ENCODE data around the gene ZFPM1.
"Not testable (repeated sequence)": the region's sequence is repeated elsewhere in the genome, so short reads cannot be mapped to it uniquely, and the experiment has no call there.

ZFPM1 gene

GRCh38 chr16:88482630-88483391, 29.7 kb downstream of the ZFPM1 start:
- Mint-ChIP-seq H3K27ac (no peak overlapping the region), H3K4me1 (ENCODE audit: low read depth) (peaks cover 19% of the 10 kb centered on the region), H3K36me3 (no peaks in the 10 kb centered on the region), H3K27me3 (no peaks in the 10 kb centered on the region), H3K4me3 (no peak overlapping the region), H3K9me3 (ENCODE audit: low read depth) (no peaks in the 10 kb centered on the region)

GRCh38 chr16:88483392-88483641, 30.2 kb downstream of the ZFPM1 start:
- H3K9me3 Mint-ChIP-seq (ENCODE audit: low read depth) = no peaks in the 10 kb centered on the region
- H3K4me1 Mint-ChIP-seq (ENCODE audit: low read depth) = peaks cover 16% of the 10 kb centered on the region
- no peak overlapping the region for H3K27ac Mint-ChIP-seq
- H3K4me3 Mint-ChIP-seq = no peak overlapping the region
- H3K27me3 Mint-ChIP-seq = no peaks in the 10 kb centered on the region
- H3K36me3 Mint-ChIP-seq = no peaks in the 10 kb centered on the region

DNA sequence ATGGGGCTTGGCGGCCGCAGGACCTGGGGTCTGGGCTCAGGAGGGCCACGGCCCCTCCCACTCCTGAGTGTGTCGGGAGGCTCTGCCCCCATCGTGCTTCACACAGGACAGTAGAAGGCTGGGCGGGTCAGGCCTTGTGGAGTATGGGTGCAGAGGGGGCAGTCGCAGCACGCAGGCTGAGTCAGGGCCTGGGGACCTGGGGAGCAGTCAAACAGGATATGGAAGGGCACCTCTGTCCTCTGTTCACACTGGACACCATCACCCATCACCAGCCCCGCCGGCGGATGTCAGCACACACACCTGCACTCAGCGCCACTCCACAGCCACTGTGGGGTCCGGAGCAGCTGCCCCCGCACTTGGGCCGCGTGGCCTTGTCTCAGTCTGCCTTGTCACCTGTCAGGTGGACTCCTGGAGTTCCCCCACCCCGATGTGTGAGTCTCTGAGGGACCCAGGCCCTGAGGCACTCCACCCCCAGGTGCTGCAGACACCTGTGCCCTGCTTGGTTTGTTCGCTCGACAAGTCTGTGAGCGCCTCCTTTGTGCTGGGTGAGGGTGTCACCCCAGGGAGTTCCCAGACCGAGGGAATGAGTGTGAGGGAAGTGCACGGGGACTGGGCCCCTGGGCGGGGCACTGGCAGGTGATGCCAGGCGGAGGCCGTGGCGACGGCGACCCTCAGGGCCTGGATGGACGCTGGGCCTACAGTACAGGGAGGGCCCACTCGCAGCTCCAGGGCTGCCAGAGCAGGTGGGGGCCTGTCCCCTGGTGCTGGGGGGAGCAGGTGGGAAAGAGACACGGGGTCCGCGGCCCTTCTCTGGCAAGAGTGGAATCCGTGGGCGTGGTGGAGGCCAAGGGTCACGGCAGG, 31.7 kb downstream of the ZFPM1 start:
- H3K36me3 Mint-ChIP-seq = no peaks in the 10 kb centered on the region
- H3K27ac Mint-ChIP-seq = no peak overlapping the region
- no peaks in the 10 kb centered on the region for H3K27me3 Mint-ChIP-seq
- no peaks in the 10 kb centered on the region for H3K9me3 Mint-ChIP-seq (ENCODE audit: low read depth)
- no peak overlapping the region for H3K4me3 Mint-ChIP-seq
- H3K4me1 Mint-ChIP-seq (ENCODE audit: low read depth) = peaks cover 8% of the 10 kb centered on the region

DNA sequence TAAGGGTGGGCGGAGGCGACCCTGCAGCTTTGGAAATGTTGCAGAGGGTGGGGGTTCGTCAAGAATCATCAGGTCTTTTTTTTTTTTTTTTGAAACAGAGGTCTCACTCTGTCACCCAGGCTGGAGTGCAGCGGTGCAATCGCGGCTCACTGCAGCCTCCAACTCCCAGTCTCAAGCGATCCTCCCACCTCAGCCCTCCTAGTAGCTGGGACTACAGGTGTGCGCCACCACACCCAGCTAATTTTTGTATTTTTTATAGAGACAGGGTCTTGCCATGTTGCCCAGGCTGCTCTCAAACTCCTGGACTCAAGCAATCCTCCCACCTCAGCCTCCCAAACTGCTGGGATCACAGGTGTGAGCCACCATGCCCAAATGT, 32.3 kb downstream of the ZFPM1 start:
- not testable (repeated sequence) for H3K27ac Mint-ChIP-seq; H3K27me3 Mint-ChIP-seq; H3K4me1 Mint-ChIP-seq (ENCODE audit: low read depth); H3K4me3 Mint-ChIP-seq; H3K9me3 Mint-ChIP-seq (ENCODE audit: low read depth); H3K36me3 Mint-ChIP-seq

GRCh38 chr16:88486398-88487123, 33.5 kb downstream of the ZFPM1 start:
- H3K9me3 Mint-ChIP-seq (ENCODE audit: low read depth) = no peaks in the 10 kb centered on the region

GRCh38 chr16:88487124-88487432, 34.0 kb downstream of the ZFPM1 start:
- Mint-ChIP-seq H3K36me3 (no peaks in the 10 kb centered on the region), H3K27me3 (no peaks in the 10 kb centered on the region), H3K9me3 (ENCODE audit: low read depth) (no peaks in the 10 kb centered on the region), H3K27ac (no peak overlapping the region), H3K4me3 (no peak overlapping the region), H3K4me1 (ENCODE audit: low read depth) (no peaks in the 10 kb centered on the region)

More at GRCh38 chr16:88486398-88487123, 33.5 kb downstream of the ZFPM1 start:
- H3K27ac Mint-ChIP-seq = no peak overlapping the region
- peaks cover 1% of the 10 kb centered on the region for H3K4me1 Mint-ChIP-seq (ENCODE audit: low read depth)
- H3K36me3 Mint-ChIP-seq = no peaks in the 10 kb centered on the region
- H3K4me3 Mint-ChIP-seq = no peak overlapping the region
- H3K27me3 Mint-ChIP-seq = no peaks in the 10 kb centered on the region

GRCh38 chr16:88487920-88488851, 35.1 kb downstream of the ZFPM1 start:
- no peak overlapping the region for H3K27ac Mint-ChIP-seq

GRCh38 chr16:88489163-88489741, 36.2 kb downstream of the ZFPM1 start:
- H3K27ac Mint-ChIP-seq = no peak overlapping the region
- no peaks in the 10 kb centered on the region for H3K9me3 Mint-ChIP-seq (ENCODE audit: low read depth)

More at GRCh38 chr16:88487920-88488851, 35.1 kb downstream of the ZFPM1 start:
- Mint-ChIP-seq H3K9me3 (ENCODE audit: low read depth) (no peaks in the 10 kb centered on the region), H3K36me3 (no peaks in the 10 kb centered on the region), H3K27me3 (no peaks in the 10 kb centered on the region), H3K4me3 (no peak overlapping the region), H3K4me1 (ENCODE audit: low read depth) (no peaks in the 10 kb centered on the region)

GRCh38 chr16:88491001-88491559, 38.0 kb downstream of the ZFPM1 start:
- no peak overlapping the region for H3K27ac Mint-ChIP-seq
- no peaks in the 10 kb centered on the region for H3K27me3 Mint-ChIP-seq
- no peaks in the 10 kb centered on the region for H3K4me1 Mint-ChIP-seq (ENCODE audit: low read depth)
- no peak overlapping the region for H3K4me3 Mint-ChIP-seq
- H3K36me3 Mint-ChIP-seq = no peaks in the 10 kb centered on the region
- H3K9me3 Mint-ChIP-seq (ENCODE audit: low read depth) = no peaks in the 10 kb centered on the region

More at GRCh38 chr16:88489163-88489741, 36.2 kb downstream of the ZFPM1 start:
- H3K4me3 Mint-ChIP-seq = no peak overlapping the region
- no peaks in the 10 kb centered on the region for H3K4me1 Mint-ChIP-seq (ENCODE audit: low read depth)
- H3K36me3 Mint-ChIP-seq = no peaks in the 10 kb centered on the region
- no peaks in the 10 kb centered on the region for H3K27me3 Mint-ChIP-seq

DNA sequence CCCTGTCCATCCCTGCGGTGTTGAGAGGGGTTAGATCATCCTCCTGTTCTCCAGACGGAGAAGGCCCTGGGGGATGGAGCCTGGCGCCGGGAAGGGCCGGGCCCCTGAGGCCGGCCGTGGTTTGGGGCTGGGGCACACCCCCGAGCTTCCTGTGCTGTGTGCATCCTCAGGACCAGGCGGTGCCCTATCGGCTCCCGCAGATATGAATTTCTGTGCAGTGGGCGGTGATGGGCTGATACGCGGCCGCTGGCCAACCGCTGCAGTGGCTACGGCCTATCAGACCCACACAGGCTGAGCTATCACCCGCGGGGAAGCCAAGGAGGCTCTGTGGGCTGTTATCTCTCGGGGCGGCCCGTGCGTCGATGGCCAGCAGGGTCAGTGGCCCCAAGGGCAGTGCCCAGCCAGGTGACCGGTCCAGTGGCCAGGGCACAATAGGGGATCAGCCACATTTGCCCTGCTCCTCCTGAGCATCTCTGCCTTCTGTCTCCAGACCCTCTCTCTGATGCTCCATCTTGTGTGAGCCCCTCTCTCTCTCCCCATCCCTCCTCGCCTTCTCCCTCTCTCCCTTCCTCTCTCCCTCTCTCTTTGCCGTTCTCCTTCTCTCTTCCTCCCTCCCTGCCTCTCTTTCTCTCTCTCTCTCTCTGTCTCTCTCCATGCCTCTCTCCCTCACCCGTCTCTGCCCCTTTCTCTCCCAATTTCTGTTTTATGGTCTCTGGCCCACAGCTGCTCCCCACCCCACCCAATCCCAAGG, 38.7 kb downstream of the ZFPM1 start:
- H3K4me3 Mint-ChIP-seq = no peak overlapping the region
- no peaks in the 10 kb centered on the region for H3K27me3 Mint-ChIP-seq
- no peak overlapping the region for H3K27ac Mint-ChIP-seq
- H3K4me1 Mint-ChIP-seq (ENCODE audit: low read depth) = no peaks in the 10 kb centered on the region
- no peaks in the 10 kb centered on the region for H3K36me3 Mint-ChIP-seq
- no peaks in the 10 kb centered on the region for H3K9me3 Mint-ChIP-seq (ENCODE audit: low read depth)

- Mint-ChIP-seq H3K27ac (no peak overlapping the region), H3K4me1 (ENCODE audit: low read depth) (no peaks in the 10 kb centered on the region), H3K36me3 (no peaks in the 10 kb centered on the region), H3K9me3 (ENCODE audit: low read depth) (no peaks in the 10 kb centered on the region), H3K27me3 (no peaks in the 10 kb centered on the region), H3K4me3 (no peak overlapping the region)
Observed at GRCh38 chr16:88493879-88494278, 40.8 kb downstream of the ZFPM1 start.

- Mint-ChIP-seq H3K9me3 (ENCODE audit: low read depth) (no peaks in the 10 kb centered on the region), H3K36me3 (no peaks in the 10 kb centered on the region), H3K4me3 (no peak overlapping the region), H3K4me1 (ENCODE audit: low read depth) (no peaks in the 10 kb centered on the region), H3K27ac (no peak overlapping the region), H3K27me3 (no peaks in the 10 kb centered on the region)
Observed at GRCh38 chr16:88494335-88495154, 41.5 kb downstream of the ZFPM1 start.

- no peak overlapping the region for H3K4me3 Mint-ChIP-seq
- no peaks in the 10 kb centered on the region for H3K36me3 Mint-ChIP-seq
- H3K27ac Mint-ChIP-seq = no peak overlapping the region
- no peaks in the 10 kb centered on the region for H3K4me1 Mint-ChIP-seq (ENCODE audit: low read depth)
- H3K9me3 Mint-ChIP-seq (ENCODE audit: low read depth) = no peaks in the 10 kb centered on the region
- no peaks in the 10 kb centered on the region for H3K27me3 Mint-ChIP-seq
Observed at GRCh38 chr16:88495268-88495772, 42.2 kb downstream of the ZFPM1 start.

Measured in activated naive CD8-positive, alpha-beta T cell (primary cell).